Posterior vena cava (tissue), 2 donors: Measurements from ENCODE around the gene TNXB. TPM values are rescaled to one million over a fixed set of nuclear protein-coding genes. Genes with fewer than 3 reads are reported as not detected.

Experiments
- DNase-seq: peaks from one replicate; pipeline ENCODE4 v3.0.0-alpha.2; 2020; ENCODE audit warnings: low spot score
- intact Hi-C, 2 donors: fragments of 100-400 bp; cut with DNase I; formaldehyde crosslinking; loops; one replicate each; pipeline versions ENCODE4 v1.14.1 to v1.14.2; 2022 to 2023
- long read RNA-seq, 2 donors: library from polyadenylated mRNA; unstranded; transcript quantifications; one replicate each; pipeline ENCODE4 v2.0.0, GENCODE V29; 2020 to 2021
- total RNA-seq, 2 donors: library from RNA; stranded (reverse); fragmentation: NEBNext Ultra II Directional; extraction: Animal tissue kit (Norgen Biotek cat#: 25700); gene quantifications; one replicate each; pipeline ENCODE4 v1.2.1, GENCODE V29; 2021
- donor health status: DM: yes; HTN: yes; CAD: no.
- donor health status: DM: yes; HTN: yes; CAD: no.

Gene TNXB
- 100 to 1,000 TPM; 189 to 407 TPM for total RNA-seq
- long read RNA-seq, donor 1, transcript TNXB-203 (13 exons, 3,125 nt) = minor isoform, 9 of 172 reads
- long read RNA-seq, donor 1, transcript TNXB-206 (14 exons, 2,756 nt) = major isoform, 10 of 172 reads
- long read RNA-seq, donor 1, partial matches to known transcripts = 130 of 172 reads
- long read RNA-seq, donor 1, other reads (novel, unspliced or antisense) = 23 of 172 reads
- long read RNA-seq, donor 2, transcript TNXB-203 (13 exons, 3,125 nt) = major isoform, 16 of 118 reads
- long read RNA-seq, donor 2, transcript TNXB-206 (14 exons, 2,756 nt) = minor isoform, 13 of 118 reads
- long read RNA-seq, donor 2, partial matches to known transcripts = 81 of 118 reads
- long read RNA-seq, donor 2, other reads (novel, unspliced or antisense) = 8 of 118 reads

GRCh38 chr6:32109114-32109764, at the start of gene TNXB:
Gene TNXB, minus strand, starts transcription at chr6:32109338. Its CDS starts 11,140 bp downstream, at chr6:32098198.
- no peak for DNase-seq
- intact Hi-C loops = no loop called here

GRCh38 chr6:32158052-32158451, 48.9 kb upstream of the TNXB start:
- intact Hi-C loops = loop anchor here in 1 of 2 donors (5.0 kb wide), 1 partner anchor 41 kb away; no protein-coding TSS in a partner anchor

GRCh38 chr6:32156891-32157290, 47.8 kb upstream of the TNXB start:
- DNase-seq = peak; percentile 54
- intact Hi-C loops = loop anchor here in 1 of 2 donors (5.0 kb wide), 1 partner anchor 40 kb away; no protein-coding TSS in a partner anchor

More at GRCh38 chr6:32158052-32158451, 48.9 kb upstream of the TNXB start:
- no peak for DNase-seq

- peak; percentile 83 for DNase-seq
- intact Hi-C loops = loop anchor here in 1 of 2 donors (5.0 kb wide), 1 partner anchor 37 kb away; no protein-coding TSS in a partner anchor
These were observed 45.5 kb upstream of the TNXB start for GRCh38 chr6:32154514-32155161.

GRCh38 chr6:32153564-32154513, 44.7 kb upstream of the TNXB start, which contains the start of gene PPT2:
Gene PPT2, plus strand, starts transcription at chr6:32154141. Its CDS starts 454 bp downstream, at chr6:32154595.
- intact Hi-C loops = no loop called here
- DNase-seq = peak; percentile 96

GRCh38 chr6:32152769-32153563, 43.8 kb upstream of the TNXB start:
- no peak for DNase-seq
- intact Hi-C loops = no loop called here

GRCh38 chr6:32151863-32152768, 43.0 kb upstream of the TNXB start, which contains the start of gene PRRT1:
Gene PRRT1, minus strand, starts transcription at chr6:32151939. Its CDS starts 112 bp downstream, at chr6:32151827.
- DNase-seq = no peak
- intact Hi-C loops = no loop called here

- intact Hi-C loops = no loop called here
- DNase-seq = peak; percentile 40
These were observed 42.2 kb upstream of the TNXB start for GRCh38 chr6:32151181-32151862.

- peak; percentile 71 for DNase-seq
- intact Hi-C loops = no loop called here
These were observed 41.1 kb upstream of the TNXB start for GRCh38 chr6:32149932-32150870.

- DNase-seq = no peak
- intact Hi-C loops = no loop called here
These were observed 40.1 kb upstream of the TNXB start for GRCh38 chr6:32149092-32149755.

- peak; percentile 90 for DNase-seq
- intact Hi-C loops = no loop called here
These were observed 39.4 kb upstream of the TNXB start for GRCh38 chr6:32148289-32149091.

GRCh38 chr6:32147401-32148132, 38.4 kb upstream of the TNXB start:
- intact Hi-C loops = no loop called here
- DNase-seq = no peak

- DNase-seq = no peak
- intact Hi-C loops = no loop called here
These were observed 37.5 kb upstream of the TNXB start for GRCh38 chr6:32146687-32147086.
